Esophagus muscularis mucosa (tissue), 4 donors: Measurements from ENCODE around the gene LIPT2. TPM values are rescaled to one million over a fixed set of nuclear protein-coding genes. Genes with fewer than 3 reads are reported as not detected.
A peak's percentile ranks its signal among the peaks of the same experiment; 100 is the strongest.

Experiments used
- DNase-seq: peaks from one replicate; pipeline ENCODE4 v3.0.0-alpha.2; 2017; ENCODE audit errors: extremely low spot score
- H3K27ac ChIP-seq, 4 donors: fragments of 200-600 bp; sonication (generic); replicated peaks in 1 of 4; 1 replicate in 3 of 4; 2 replicates in 1 of 4; pipeline ENCODE4 v1.5.1; 2016 to 2019; ENCODE audit warnings: mild to moderate bottlenecking in 1 of 4
- H3K27me3 ChIP-seq, 4 donors: fragments of 200-600 bp; sonication (generic); one replicate each; pipeline versions ENCODE4 v1.5.1 to v1.6.0; 2016 to 2019
- H3K36me3 ChIP-seq, 4 donors: fragments of 200-600 bp; sonication (generic); one replicate each; pipeline ENCODE4 v1.5.1; 2016 to 2019
- H3K4me1 ChIP-seq, 4 donors: fragments of 200-600 bp; sonication (generic); one replicate each; pipeline ENCODE4 v1.5.1; 2016 to 2019
- H3K4me3 ChIP-seq, 4 donors: fragments of 200-600 bp; sonication (generic); 1 replicate in 2 of 4; 2 replicates in 2 of 4; pipeline ENCODE4 v1.5.1; 2016 to 2019; ENCODE audit warnings: mild to moderate bottlenecking in 4 of 4, moderate library complexity in 1 of 4
- H3K9me3 ChIP-seq, 4 donors: fragments of 200-600 bp; sonication (generic); 1 replicate in 3 of 4; 2 replicates in 1 of 4; pipeline ENCODE4 v1.5.1; 2016 to 2019
- EP300 ChIP-seq: sonication (generic); formaldehyde crosslinking; IDR thresholded peaks from one replicate; pipeline ENCODE4 v1.6.1; 2017; ENCODE audit warnings: antibody characterized with exemption
- POLR2A ChIP-seq: fragments of 450-650 bp; IDR thresholded peaks from one replicate; pipeline ENCODE4 v1.6.1; 2017; ENCODE audit warnings: antibody characterized with exemption, moderate library complexity, mild to moderate bottlenecking, low read depth
- POLR2AphosphoS5 ChIP-seq, 2 donors: sonication (generic); formaldehyde crosslinking; IDR thresholded peaks; one replicate each; pipeline ENCODE4 v1.6.1; 2017; ENCODE audit warnings: antibody characterized with exemption in 2 of 2
- WGBS: methylation state at CpG from one replicate; pipeline ENCODE4 v1.1.5; 2018; 5-methylcytosine and 5-hydroxymethylcytosine counted together
- intact Hi-C: fragments of 100-400 bp; cut with DNase I; formaldehyde crosslinking; loops from one replicate; pipeline ENCODE4 v1.15.1; 2023
- small RNA-seq, 3 donors: library from RNA; depleted of rRNA; stranded (forward); fragments of <200 nt; gene quantifications; one replicate each; pipeline ENCODE3, GENCODE V24; 2016
- total RNA-seq, 4 donors: library from RNA; depleted of rRNA; stranded (reverse); fragments of >200 nt; gene quantifications; one replicate each; pipeline versions ENCODE4 v1.1.0 to v1.2.1, GENCODE V29; 2016
- TF ChIP-seq, protein P1 (sequence below), 3 experiments: fragments of 200-600 bp in 2 of 3; fragments of 450-650 bp in 1 of 3; sonication (generic) in 2 of 3; IDR thresholded peaks; one replicate each; pipeline ENCODE4 v1.5.1; 2017 to 2019; ENCODE audit warnings: antibody characterized with exemption in 3 of 3, mild to moderate bottlenecking in 2 of 3, moderate library complexity in 1 of 3

The LIPT2 gene
- total RNA-seq, 4 donors from 2014 or later: 2.2 to 6.7 (median 2.7) TPM

DNA sequence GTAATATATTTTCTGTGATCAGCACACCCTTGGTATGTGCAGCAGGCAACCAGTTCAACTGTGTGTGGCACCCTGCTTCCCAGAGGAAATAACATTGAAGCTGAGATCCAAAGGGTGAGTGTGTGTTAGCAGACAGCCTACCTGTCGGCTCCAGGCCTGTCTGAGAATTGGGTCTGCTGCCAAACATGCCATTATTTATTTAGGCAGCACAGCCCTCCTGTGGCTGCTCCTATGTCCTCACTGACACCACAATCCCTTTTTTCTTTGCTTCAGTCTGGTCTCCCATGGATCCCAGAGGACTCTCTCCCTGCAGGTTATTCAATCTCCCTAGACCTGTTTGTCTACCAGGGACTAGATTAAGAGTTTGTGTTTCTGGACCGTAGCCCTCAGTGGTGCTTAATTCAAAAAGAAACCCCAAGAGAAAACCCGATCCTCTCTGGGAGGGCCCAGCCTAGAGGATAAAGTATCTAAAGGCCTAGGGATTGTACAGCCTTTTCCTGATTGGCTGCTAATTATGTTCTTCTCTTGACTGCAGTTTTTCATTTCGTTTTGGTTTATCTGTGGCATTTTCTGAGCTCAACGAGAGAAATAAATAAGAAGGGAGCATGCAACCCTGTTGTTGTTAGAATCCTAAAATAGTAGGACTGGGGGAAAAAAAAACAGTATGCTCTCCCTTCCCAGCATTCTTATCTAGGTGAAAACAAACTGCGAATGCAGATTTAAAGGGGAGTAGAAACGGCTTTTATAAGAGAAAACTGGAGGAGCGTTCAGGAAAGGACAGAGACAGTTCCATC is 50.3 kb downstream of the LIPT2 start:
- no peak for DNase-seq
- no peak overlapping the region for H3K27ac ChIP-seq
- no peaks in the 10 kb centered on the region for H3K27me3 ChIP-seq
- TF ChIP-seq EP300 (no peak), POLR2AphosphoS5 (IDR thresholded peaks at IDR 0.05) (no peak), POLR2A (no peak)
- TF ChIP-seq, protein P1, sequence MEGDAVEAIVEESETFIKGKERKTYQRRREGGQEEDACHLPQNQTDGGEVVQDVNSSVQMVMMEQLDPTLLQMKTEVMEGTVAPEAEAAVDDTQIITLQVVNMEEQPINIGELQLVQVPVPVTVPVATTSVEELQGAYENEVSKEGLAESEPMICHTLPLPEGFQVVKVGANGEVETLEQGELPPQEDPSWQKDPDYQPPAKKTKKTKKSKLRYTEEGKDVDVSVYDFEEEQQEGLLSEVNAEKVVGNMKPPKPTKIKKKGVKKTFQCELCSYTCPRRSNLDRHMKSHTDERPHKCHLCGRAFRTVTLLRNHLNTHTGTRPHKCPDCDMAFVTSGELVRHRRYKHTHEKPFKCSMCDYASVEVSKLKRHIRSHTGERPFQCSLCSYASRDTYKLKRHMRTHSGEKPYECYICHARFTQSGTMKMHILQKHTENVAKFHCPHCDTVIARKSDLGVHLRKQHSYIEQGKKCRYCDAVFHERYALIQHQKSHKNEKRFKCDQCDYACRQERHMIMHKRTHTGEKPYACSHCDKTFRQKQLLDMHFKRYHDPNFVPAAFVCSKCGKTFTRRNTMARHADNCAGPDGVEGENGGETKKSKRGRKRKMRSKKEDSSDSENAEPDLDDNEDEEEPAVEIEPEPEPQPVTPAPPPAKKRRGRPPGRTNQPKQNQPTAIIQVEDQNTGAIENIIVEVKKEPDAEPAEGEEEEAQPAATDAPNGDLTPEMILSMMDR (IDR thresholded peaks at IDR 0.05): peak in 1 of 3 experiments; percentile 10
- peaks cover 3 to 15% (median 8%) of the 10 kb centered on the region in 4 donors for H3K4me1 ChIP-seq
- intact Hi-C loops: no loop called here
- H3K4me3 ChIP-seq: no peak overlapping the region
- WGBS: 54% methylated on average over 8 of the region's 8 CpGs
- no peaks in the 10 kb centered on the region for H3K9me3 ChIP-seq
- H3K36me3 ChIP-seq: no peaks in the 10 kb centered on the region

- Histone ChIP-seq H3K27me3 (no peaks in the 10 kb centered on the region), H3K27ac (no peak overlapping the region), H3K9me3 (no peaks in the 10 kb centered on the region), H3K4me1 (peaks cover 3 to 15% (median 8%) of the 10 kb centered on the region in 4 donors), H3K36me3 (no peaks in the 10 kb centered on the region), H3K4me3 (no peak overlapping the region)
- DNase-seq: no peak
- 39% methylated on average over 3 of the region's 3 CpGs for WGBS
- intact Hi-C loops: no loop called here
- TF ChIP-seq, protein P1 (IDR thresholded peaks at IDR 0.05): no peak
- no peak for TF ChIP-seq POLR2AphosphoS5 (IDR thresholded peaks at IDR 0.05)
Observed at GRCh38 chr11:74442636-74443035, 50.9 kb downstream of the LIPT2 start.

Small RNA genes within 50 kb of the gene (small RNA-seq; reads per million reads assigned to genes)
- 0 reads per million in 3 donors for gene CYCSP27

Other genes with a start within 250 kb of the LIPT2 start
- 1 to 10 TPM in 2 of 4 donors, under 1 TPM in 2; 0.71 to 2.1 (median 1.1) TPM for gene P4HA3, start 182.1 kb downstream of the LIPT2 start, total RNA-seq
- 1 to 10 TPM; 2.5 to 6.4 (median 5.8) TPM for gene PGM2L1, start 95.3 kb downstream of the LIPT2 start, total RNA-seq
- gene KCNE3, start 26.2 kb downstream of the LIPT2 start, total RNA-seq: 1 to 10 TPM; 6.0 to 9.6 (median 6.8) TPM
- gene POLD3, start 98.9 kb upstream of the LIPT2 start, total RNA-seq: 10 to 100 TPM in 1 of 4 donors, 1 to 10 TPM in 3; 9.1 to 13.6 (median 9.2) TPM
- gene CHRDL2, start 237.7 kb upstream of the LIPT2 start, total RNA-seq: under 1 TPM in 2 of 4 donors, not detected in 2; 0.40 to 0.50 TPM